HG03196 (cell line): ENCODE measurements around the gene ZNF543.
A peak's percentile ranks its signal among the peaks of the same experiment; 100 is the strongest.
"Not testable (repeated sequence)": the region's sequence is repeated elsewhere in the genome, so short reads cannot be mapped to it uniquely, and the experiment has no call there.

Experiments
- ATAC-seq: cut with Tn5 transposase; IDR thresholded peaks from one replicate; pipeline ENCODE4 v1.9.1; 2021; ENCODE audit not compliant: unreplicated experiment

Gene ZNF543

DNA sequence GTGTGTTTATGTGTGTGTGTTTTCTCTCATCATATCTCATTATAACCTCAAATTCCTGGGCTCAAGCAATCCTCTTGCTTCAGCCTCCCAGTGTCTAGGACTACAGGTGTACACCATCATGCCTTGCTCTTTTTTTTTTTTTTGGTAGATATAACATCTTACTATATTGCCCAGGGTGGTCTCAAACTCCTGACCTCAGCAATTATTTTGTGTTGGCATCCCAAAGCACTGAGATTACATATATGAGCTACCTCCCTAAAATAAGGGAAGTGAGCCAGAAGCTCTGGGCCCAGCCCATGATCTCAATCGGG is 448 bp upstream of the ZNF543 start:
- no peak for ATAC-seq

DNA sequence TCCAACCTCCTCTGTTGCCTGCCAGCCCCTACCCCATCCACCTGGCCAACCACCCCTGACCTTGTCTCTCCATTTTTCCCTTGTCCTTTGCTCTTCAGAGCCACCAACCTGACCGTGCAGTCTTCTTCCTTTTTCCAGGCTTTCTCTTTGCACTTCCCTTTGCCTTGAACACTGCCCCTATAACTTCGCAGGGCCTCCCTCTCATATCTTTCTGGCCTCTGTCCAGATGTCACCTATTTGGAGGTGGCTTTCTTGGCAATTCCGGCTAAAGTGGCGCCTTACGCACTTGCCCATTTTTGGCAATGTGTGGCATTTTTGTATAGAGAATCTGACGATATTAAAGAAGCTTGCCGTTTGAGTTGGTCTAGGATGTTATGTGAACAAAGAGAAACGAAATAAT is 844 bp downstream of the ZNF543 start:
- ATAC-seq: no peak

DNA sequence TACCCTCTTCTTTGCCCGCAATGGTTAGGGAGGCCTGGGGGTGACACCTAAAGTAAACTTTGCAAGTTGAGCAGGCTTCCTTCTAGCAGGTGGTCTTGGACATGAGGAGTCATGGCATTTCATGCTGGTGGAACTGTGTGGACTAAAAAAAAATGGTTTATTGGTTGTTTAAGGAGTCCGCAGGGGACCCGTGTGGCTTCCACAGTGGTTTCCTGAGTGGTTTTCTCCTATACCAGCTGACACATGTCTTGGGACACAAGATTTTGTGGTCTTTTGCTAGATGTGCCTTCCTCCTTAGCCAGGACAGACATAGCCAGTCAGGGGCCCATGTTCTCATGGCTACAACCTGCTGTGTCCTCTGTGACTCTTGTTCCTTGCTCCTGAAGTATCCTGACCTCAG is 1.5 kb downstream of the ZNF543 start:
- ATAC-seq: no peak

DNA sequence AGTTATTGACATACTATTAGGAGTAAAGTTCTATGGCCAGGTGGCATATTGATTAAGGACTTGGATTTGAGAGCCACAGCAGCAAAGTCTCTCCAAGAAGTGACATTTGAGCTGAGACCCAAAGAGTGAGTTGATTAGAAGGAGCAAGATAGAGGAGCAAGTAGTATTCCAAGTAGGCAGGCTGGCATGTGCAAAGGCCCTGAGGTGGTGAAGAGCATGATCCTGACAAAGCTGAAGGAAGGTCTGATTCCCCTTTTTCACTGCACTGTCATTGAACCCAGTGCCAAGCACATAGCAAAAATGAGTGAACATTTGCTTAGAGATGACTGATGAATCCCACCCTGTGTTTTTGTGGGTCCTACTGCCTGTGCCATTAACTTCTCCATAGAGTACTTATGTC is 4.7 kb downstream of the ZNF543 start:
- ATAC-seq: no peak

DNA sequence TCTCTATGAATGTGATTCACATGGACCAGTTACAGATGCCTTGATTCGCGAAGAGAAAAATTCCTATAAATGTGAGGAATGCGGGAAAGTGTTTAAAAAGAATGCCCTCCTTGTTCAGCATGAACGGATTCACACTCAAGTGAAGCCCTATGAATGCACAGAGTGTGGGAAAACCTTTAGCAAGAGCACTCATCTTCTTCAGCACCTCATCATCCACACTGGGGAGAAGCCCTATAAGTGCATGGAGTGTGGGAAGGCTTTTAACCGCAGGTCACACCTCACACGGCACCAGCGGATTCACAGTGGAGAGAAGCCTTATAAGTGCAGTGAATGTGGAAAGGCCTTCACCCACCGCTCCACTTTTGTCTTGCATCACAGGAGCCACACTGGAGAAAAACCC is 7.7 kb downstream of the ZNF543 start:
- ATAC-seq: no peak

DNA sequence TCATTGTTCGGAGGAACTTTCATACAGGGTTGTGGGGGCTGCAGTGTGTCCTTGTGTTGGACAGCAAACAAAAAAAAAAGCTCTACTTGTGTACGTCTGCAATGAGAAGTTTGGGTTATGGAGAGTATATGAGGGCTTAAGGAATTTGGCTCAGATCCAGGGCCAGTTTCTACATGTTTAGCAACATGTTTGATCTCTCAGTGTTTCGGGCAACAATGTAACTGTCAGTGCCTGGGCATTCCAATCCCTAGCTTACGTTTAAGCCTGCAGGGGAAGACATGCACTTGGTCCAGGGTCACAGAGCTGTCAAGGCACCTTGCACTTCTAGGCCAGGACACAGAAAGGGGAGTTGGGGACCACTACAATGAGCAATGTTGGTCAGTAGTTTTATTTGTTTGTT is 13.9 kb downstream of the ZNF543 start:
- ATAC-seq: no peak

DNA sequence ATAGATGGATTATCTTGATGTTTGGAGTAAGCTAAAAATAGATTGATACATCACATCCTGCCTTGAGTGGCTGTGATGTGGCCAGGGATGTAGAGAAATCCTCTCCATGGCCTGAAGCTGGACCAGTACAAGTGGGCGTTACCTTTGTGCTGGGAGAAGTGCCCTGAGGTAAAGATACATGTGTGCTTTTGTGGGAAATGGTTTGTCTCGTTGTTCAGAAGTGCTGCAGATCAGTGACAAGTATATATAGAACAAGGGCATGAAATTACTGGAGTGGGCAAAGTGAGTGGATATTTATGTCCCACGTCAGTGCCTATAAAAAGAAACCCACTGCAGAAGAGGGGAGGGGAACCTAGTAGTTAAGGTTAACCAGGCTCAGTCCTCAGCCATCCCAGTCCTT is 18.6 kb downstream of the ZNF543 start:
- ATAC-seq: no peak

DNA sequence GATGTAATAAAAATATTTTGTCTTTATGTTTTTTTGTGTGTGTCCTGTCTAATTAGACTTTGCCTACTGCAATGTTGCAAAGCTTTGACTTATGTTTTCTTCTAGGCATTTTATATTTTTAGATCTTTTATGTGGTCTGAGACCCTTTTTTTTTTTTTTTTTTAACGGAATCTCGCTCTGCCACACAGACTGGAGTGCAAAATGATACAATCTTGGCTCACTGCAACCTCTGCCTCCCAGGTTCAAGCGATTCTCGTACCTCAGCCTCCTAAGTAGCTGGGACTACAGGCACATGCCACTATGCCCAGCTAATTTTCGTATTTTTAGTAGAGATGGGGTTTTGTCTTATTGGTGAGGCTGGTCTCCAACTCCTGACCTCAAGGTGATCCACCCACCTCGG is 22.3 kb downstream of the ZNF543 start:
- no peak for ATAC-seq

DNA sequence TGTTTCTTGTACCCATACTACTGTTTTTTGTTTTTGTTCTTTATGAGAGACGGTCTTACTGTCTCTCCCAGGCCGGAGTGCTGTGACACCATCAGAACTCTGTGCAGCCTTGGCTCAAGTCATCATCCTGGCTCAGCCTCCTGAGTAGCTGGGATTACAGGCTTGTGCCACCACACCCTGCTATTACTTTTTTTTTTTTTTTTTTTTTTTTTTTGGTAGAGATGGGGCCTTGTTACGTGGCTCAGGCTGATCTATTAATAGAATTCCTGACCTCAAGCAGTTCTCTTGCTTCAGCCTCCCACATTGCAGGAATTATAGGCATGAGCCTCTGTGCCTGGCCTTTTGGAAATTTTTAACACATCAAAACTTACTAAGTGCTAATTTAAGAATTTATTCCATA is 27.9 kb downstream of the ZNF543 start:
- ATAC-seq: no peak

DNA sequence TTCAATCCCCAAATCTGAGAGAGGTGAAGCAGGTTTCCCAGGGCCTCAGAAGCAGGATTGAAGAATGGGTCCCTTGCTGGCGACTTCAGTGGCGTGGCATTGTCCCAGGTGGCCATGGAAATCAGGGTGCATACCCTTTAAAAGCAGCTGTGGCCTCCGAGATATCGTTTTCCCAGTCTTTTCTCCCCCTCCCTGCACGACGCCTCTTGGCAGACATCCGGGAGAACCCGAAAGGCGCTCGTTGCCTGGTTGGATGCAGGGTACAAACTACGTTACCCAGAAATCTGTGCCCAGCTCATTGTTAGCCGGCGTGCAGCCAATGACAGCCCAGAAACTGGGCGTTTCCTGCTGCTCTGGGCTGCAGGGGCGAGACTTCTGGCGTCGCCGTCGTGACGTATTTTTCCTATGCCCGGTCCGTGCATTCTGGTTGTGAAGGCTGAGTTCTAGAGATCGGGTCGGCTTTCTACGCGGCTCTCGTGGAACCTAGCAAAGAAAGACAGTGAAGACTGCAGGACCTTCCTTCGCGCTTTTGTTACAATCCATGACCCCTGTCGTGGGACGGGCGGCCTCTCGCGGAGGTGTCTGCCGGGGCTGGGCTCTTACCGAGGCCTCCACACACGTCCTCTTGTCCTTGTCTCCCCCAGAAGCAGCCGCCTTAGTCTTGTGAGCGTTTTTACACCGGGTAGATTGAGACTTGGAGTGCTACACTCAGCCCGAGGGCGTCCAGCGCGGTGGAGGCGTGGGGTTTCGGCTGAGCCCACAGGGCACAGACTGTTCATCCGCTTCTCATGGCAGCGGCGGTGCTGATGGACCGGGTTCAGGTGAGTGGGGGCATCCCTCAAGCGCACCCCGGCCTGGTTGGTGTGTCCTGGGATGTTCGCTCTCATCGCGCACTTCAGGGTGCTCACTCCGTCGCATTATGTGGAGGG is 30.9 kb downstream of the ZNF543 start, which contains the start of gene ZNF304:
ZNF304 (plus strand) TSS at position 395 of the 929 bp plus-strand sequence; CDS start at position 789, 394 bp downstream.
- peak; percentile 96 for ATAC-seq

DNA sequence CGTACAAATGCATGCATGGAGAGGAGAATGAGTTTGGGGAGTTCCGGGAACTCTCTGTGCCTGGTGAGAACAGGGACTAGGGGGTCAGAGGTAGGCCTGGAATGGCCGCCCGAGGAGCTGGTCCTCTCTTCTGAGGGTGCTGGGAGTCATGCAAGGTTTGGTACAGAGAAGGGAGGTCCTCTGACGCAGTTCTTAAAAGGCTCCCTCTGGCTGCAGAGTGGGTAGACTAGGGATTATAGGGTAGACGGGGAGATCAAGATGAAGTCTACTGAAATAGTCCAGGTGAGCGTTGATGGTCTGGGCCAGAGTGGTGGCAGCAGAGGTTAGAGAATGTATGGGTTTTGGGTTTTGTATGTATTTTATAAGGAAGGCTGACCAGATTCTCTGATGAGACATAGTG is 31.6 kb downstream of the ZNF543 start:
- ATAC-seq: no peak

DNA sequence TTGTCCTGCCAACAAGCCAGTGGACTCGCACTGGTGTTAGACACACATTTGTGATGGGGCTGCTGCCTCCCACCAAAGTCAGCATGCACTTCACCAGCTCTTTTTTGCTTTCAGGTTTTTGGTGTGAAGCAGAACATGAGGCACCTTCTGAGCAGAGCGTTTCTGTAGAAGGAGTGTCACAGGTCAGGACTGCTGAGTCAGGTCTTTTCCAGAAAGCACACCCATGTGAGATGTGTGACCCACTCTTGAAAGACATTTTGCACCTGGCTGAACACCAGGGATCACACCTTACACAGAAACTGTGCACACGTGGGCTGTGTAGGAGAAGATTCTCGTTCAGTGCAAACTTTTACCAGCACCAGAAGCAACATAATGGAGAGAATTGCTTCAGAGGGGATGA is 35.6 kb downstream of the ZNF543 start:
- ATAC-seq: no peak

DNA sequence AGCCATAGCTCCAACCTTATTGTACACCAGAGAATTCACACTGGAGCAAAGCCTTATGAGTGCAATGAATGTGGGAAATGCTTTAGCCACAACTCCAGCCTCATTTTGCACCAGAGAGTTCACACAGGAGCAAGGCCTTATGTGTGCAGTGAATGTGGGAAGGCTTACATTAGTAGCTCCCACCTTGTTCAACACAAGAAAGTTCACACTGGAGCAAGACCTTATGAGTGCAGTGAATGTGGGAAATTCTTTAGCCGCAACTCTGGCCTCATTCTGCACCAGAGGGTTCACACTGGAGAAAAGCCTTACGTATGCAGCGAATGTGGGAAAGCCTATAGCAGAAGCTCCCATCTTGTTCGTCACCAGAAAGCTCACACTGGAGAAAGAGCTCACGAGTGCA is 37.1 kb downstream of the ZNF543 start:
- ATAC-seq: no peak

DNA sequence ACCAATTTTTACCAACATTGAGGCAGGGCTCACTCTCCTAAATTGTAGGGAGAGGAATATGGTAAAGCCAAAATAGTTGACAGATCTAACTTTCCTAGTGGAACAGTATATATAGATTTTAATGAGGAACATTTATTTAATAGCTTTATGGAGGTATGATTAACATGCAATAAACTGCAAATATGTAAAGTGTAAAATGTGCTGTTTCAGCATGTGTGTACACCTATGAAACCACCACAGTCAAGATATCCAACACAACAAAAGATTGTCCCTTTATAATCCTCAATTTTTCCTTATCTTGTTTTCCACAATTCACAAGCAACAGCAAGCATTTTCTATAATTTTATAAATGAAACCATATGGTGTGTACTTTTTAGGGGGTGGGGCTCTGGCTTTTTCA is 39.0 kb downstream of the ZNF543 start:
- no peak for ATAC-seq

DNA sequence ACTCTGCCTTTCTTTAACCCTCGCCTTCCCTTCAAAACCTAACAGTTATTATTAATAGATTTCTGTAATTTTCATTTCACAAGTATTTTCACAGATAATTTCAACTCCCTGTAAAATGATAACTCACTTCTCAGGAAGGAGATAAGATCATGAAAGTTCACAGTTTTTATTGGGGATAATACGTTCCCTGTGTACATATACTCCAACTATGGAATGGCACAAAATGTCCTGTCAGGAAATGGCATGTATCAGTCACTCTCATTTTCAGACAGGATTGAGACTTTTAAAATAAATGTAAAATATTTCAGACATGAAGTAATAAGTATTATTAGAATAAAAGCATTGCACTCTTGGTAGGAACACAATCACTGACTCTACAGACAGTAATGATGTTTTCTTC is 42.1 kb downstream of the ZNF543 start:
- ATAC-seq: no peak

DNA sequence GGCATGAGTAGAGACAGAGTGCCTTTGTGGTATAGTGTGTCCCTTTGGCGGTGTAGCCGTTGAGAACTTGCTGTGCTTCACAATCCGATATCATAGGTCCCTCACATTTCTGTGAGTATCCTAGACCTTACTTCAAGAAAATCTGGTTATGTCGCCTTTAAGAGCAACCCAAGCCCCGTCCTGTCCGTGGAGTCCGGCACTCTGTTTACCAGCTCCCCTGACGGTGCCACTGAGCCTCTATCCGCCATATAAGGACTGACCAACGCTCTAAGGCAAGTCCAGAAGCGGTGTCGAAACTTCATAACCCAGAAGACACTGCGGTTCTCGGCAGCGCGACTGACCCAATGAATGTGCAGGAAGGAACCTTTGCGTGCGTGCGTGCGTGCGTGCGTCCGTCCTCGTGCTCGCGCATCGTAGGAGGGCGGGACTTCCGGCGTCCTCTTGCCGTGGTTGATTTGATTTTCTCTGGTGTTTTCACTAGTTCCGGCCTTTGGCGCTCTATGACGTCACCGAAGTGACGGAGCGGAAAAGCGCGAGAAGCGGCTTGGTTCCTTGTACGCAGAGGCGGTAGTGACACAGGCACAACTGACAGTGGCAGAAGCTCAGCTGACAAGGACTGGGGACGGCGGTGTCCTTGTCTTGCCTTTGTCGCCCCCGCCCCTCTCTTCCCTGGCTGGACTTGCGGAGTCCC is 42.9 kb downstream of the ZNF543 start, which contains the start of the genes TRAPPC2B and ZNF547:
TRAPPC2B (plus strand) TSS at position 555 of the 691 bp plus-strand sequence. CDS start 1,283 bp downstream, outside the sequence.
ZNF547 (plus strand) TSS at position 555 of the 691 bp plus-strand sequence. CDS start 5,005 bp downstream, outside the sequence.
- ATAC-seq: peak; percentile 95

DNA sequence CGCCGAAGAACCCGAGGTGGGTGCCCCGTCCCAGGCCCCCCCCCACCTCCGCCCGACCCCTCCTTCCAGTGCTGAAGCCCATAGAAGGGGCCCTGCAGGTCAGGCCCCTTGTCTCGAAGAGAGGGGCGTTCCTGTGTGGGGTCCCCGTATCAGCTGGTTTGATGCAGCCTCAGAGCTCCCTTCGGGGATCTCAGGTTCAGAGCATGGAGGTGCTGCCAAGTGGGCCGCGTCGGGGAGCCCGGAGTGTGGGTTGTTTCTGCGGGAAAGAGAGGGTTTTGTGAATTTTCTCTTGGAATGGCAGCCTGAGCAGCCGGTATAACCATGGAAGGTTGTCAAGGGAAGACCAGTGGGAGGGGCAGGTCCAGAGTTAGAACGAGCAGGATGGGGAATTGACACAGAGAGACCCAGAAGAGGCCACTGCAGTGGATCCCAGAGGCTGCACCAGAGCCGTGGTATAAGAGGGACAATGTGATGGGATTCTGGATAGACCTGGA is 43.5 kb downstream of the ZNF543 start:
- no peak for ATAC-seq

DNA sequence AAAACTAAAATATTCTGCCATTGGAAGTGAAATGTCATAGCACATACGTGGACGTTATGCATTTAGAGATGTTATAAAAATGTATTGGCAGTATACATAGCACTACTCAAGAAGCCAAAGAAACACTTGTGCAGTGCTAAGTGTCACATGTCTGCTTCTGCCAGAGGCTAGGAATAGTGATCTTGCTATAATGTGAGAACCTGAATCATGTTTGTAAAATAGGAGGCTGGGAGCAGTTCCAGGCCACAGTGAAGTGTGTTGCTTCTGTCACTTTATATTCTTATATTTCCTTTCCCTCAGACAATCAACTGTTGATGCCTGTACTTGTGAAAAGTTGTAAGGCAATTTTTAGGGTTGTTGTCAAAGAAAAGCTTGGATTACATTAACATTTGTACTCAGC is 46.5 kb downstream of the ZNF543 start:
- ATAC-seq: no peak

DNA sequence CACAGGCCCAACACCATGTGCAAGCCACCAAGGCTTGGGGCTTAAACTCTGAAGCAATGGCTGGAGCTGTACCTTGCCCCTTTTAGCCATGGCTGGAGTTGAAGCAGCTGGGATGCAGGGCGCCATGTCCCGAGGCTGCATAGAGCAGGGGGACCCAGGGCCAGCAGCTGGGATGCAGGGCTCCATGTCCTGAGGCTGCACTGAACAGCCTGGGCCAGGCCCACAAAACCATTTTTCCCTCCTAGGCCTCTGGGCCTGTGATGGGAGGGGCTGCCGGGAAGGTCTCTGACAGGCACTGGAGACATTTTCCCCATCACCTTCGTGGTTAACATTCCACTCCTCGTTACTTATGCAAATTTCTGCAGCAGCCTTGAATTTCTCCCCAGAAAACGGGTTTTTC is 53.9 kb downstream of the ZNF543 start:
- no peak for ATAC-seq

DNA sequence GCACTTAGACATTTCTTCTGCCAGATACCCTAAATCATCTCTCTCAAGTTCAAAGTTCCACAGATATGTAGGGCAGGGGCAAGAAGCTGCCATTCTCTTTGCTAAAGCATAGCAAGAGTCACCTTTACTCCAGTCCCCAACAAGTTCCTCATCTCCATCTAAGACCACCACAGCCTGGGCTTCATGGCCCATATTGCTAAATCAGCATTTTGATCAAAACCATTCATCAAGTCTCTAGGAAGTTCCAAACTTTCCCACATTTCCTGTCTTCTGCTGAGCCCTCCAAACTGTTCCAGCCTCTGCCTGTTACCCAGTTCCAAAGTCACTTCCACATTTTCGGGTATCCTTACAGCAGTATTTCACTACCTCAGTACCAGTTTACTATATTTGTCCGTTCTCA is 54.4 kb downstream of the ZNF543 start:
- ATAC-seq: not testable (repeated sequence)

DNA sequence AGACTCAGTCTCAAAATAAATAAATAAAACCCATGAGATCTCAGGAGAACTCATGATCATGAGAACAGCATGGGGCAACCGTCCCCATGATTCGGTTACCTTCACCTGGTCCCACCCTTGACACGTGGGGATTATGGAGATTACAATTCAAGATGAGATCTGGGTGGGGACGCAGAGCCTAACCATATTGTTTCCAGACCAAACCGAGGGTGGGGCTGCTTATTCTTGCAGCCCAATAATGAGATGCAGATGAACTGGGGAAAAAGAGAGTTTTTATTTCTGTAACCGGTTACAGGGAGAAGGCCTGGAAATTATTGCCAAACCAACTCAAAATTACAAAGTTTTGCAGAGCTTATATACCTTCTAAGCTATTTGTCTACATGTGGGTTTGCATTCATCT is 55.9 kb downstream of the ZNF543 start:
- no peak for ATAC-seq
